MCF 10A (cell line): ENCODE results near the gene SRSF2. TPM values are rescaled to one million over a fixed set of nuclear protein-coding genes. Genes with fewer than 3 reads are reported as not detected.

ENCODE experiments used
- BruUV-seq: library from RNA; stranded (reverse); fragments of 400-500 nt; replicated peaks from 2 replicates; lab custom pipeline; 2021; lab: Mats Ljungman, UMichigan
- CTCF ChIA-PET: fragments of 300-600 bp; sonication (Branson Sonifier 250); formaldehyde crosslinking; extraction: SDS; loops from one replicate; lab custom pipeline; 2021; ENCODE audit warnings: antibody characterized with exemption, inconsistent platforms; lab: Yijun Ruan, JAX
- POLR2A ChIA-PET: fragments of 300-600, 350-650 bp; sonication (Branson Sonifier 250); formaldehyde crosslinking; extraction: SDS; loops from one replicate; lab custom pipeline; 2020; ENCODE audit warnings: antibody characterized with exemption, inconsistent platforms; lab: Yijun Ruan, JAX
- DNase-seq: peaks from one replicate; pipeline ENCODE4 v3.0.0-alpha.2; 2018; ENCODE audit not compliant: unreplicated experiment
- H3K27ac Mint-ChIP-seq: one replicate; pipeline ENCODE4 v1.8.0; 2022; ENCODE audit warnings: mild to moderate bottlenecking, low read depth, mixed read lengths; ENCODE audit not compliant: unreplicated experiment
- H3K27me3 Mint-ChIP-seq: one replicate; pipeline ENCODE4 v1.8.0; 2022; ENCODE audit warnings: mixed read lengths; ENCODE audit not compliant: insufficient read depth, unreplicated experiment
- H3K36me3 Mint-ChIP-seq: one replicate; pipeline ENCODE4 v1.8.0; 2022; ENCODE audit warnings: mild to moderate bottlenecking, moderate library complexity, mixed read lengths; ENCODE audit not compliant: insufficient read depth, unreplicated experiment
- H3K4me1 Mint-ChIP-seq: one replicate; pipeline ENCODE4 v1.8.0; 2022; ENCODE audit warnings: mixed read lengths; ENCODE audit not compliant: insufficient read depth, unreplicated experiment
- H3K4me3 Mint-ChIP-seq: one replicate; pipeline ENCODE4 v1.8.0; 2022; ENCODE audit warnings: mild to moderate bottlenecking, moderate library complexity, mixed read lengths; ENCODE audit not compliant: unreplicated experiment
- H3K9me3 Mint-ChIP-seq: one replicate; pipeline ENCODE4 v1.8.0; 2022; ENCODE audit warnings: mixed read lengths; ENCODE audit not compliant: unreplicated experiment
- CTCF ChIP-seq: fragments of 200-600 bp; IDR thresholded peaks from one replicate; pipeline ENCODE4 v1.8.0; 2022; ENCODE audit warnings: antibody characterized with exemption, mild to moderate bottlenecking; ENCODE audit not compliant: unreplicated experiment
- intact Hi-C: fragments of 100-400 bp; cut with micrococcal nuclease; formaldehyde crosslinking; loops from 2 replicates; pipeline ENCODE4 v1.14.1; 2022
- total RNA-seq: library from RNA; stranded (reverse); gene quantifications from 2 replicates; pipeline ENCODE4 v1.2.3, GENCODE V29; 2022

The SRSF2 gene
- total RNA-seq, 1 experiment from 2014 or later = 168 TPM

- TSS peak; percentile 74 for BruUV-seq
- POLR2A ChIA-PET = interaction anchor here (0.5 to 5.4 kb wide), 22 partner anchors 10 to 1414 kb away, joined by 3 to 150 read pairs (median 4); partner anchors contain the start of genes MFSD11, MXRA7, PRPSAP1 and RHBDF2
- CTCF ChIA-PET = interaction anchor here (0.6 to 1.3 kb wide), 5 partner anchors 9 to 523 kb away, joined by 3 to 7 read pairs (median 6); no protein-coding TSS in a partner anchor
- H3K4me1 Mint-ChIP-seq = peaks cover 6% of the 10 kb centered on the region
- peak within 1 kb of the TSS; percentile 94 for H3K27ac Mint-ChIP-seq
- TF ChIP-seq CTCF = peak; percentile 83
- peak; percentile 69 for DNase-seq
- H3K27me3 Mint-ChIP-seq = no peaks in the 10 kb centered on the region
- H3K36me3 Mint-ChIP-seq = peaks cover 74% of the 10 kb centered on the region
- H3K4me3 Mint-ChIP-seq = peak within 1 kb of the TSS; percentile 90
- no peaks in the 10 kb centered on the region for H3K9me3 Mint-ChIP-seq
- intact Hi-C loops = no loop called here
Observed at GRCh38 chr17:76726776-76727718, 10.1 kb downstream of the SRSF2 start, which contains the start of gene METTL23. TSS of gene METTL23 (plus strand) at chr17:76726839. CDS start at chr17:76729711, 2,872 bp downstream.

- Mint-ChIP-seq H3K27ac (peak within 1 kb of the TSS; percentile 94), H3K4me1 (peaks cover 6% of the 10 kb centered on the region), H3K27me3 (no peaks in the 10 kb centered on the region), H3K36me3 (peaks cover 74% of the 10 kb centered on the region), H3K4me3 (peak within 1 kb of the TSS; percentile 90), H3K9me3 (no peaks in the 10 kb centered on the region)
- ChIA-PET POLR2A (interaction anchor here (0.6 to 5.4 kb wide), 14 partner anchors 10 to 440 kb away, joined by 3 to 150 read pairs (median 5); partner anchors contain the start of genes MFSD11, MXRA7, PRPSAP1 and RHBDF2), CTCF (interaction anchor here (1.1 kb wide), 1 partner anchor 12 kb away, joined by 5 read pairs; no protein-coding TSS in a partner anchor)
- TF ChIP-seq CTCF = no peak
- BruUV-seq = TSS peak; percentile 72
- intact Hi-C loops = no loop called here
- peak; percentile 97 for DNase-seq
Observed at GRCh38 chr17:76726231-76726775, 10.8 kb downstream of the SRSF2 start, which contains the start of gene JMJD6. TSS of gene JMJD6 (minus strand) at chr17:76726606. CDS start at chr17:76726475, 131 bp downstream.

- TF ChIP-seq CTCF = no peak
- H3K4me1 Mint-ChIP-seq = peaks cover 6% of the 10 kb centered on the region
Observed at GRCh38 chr17:76725580-76726230, 11.4 kb downstream of the SRSF2 start.

More at GRCh38 chr17:76725580-76726230, 11.4 kb downstream of the SRSF2 start:
- H3K36me3 Mint-ChIP-seq = peaks cover 77% of the 10 kb centered on the region
- peak overlapping the region; percentile 90 for H3K4me3 Mint-ChIP-seq
- no peaks in the 10 kb centered on the region for H3K9me3 Mint-ChIP-seq
- no peaks in the 10 kb centered on the region for H3K27me3 Mint-ChIP-seq
- ChIA-PET CTCF (interaction anchor here (1.1 to 1.4 kb wide), 2 partner anchors 11 to 12 kb away, joined by 5 read pairs; no protein-coding TSS in a partner anchor), POLR2A (interaction anchor here (0.6 to 5.4 kb wide), 15 partner anchors 10 to 441 kb away, joined by 3 to 150 read pairs (median 4); partner anchors contain the start of genes MFSD11, MXRA7, PRPSAP1 and RHBDF2)
- intact Hi-C loops = no loop called here
- H3K27ac Mint-ChIP-seq = peak overlapping the region; percentile 94
- no peak for DNase-seq
- BruUV-seq = no TSS peak
